ENCODE measurements around the gene FGF2.

FGF2 gene

DNA sequence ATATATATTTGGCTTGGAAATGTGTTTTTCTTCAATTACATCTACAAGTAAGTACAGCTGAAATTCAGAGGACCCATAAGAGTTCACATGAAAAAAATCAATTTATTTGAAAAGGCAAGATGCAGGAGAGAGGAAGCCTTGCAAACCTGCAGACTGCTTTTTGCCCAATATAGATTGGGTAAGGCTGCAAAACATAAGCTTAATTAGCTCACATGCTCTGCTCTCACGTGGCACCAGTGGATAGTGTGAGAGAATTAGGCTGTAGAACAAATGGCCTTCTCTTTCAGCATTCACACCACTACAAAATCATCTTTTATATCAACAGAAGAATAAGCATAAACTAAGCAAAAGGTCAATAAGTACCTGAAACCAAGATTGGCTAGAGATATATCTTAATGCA lies 69.6 kb downstream of the FGF2 start:
- no peak for DNase-seq

DNA sequence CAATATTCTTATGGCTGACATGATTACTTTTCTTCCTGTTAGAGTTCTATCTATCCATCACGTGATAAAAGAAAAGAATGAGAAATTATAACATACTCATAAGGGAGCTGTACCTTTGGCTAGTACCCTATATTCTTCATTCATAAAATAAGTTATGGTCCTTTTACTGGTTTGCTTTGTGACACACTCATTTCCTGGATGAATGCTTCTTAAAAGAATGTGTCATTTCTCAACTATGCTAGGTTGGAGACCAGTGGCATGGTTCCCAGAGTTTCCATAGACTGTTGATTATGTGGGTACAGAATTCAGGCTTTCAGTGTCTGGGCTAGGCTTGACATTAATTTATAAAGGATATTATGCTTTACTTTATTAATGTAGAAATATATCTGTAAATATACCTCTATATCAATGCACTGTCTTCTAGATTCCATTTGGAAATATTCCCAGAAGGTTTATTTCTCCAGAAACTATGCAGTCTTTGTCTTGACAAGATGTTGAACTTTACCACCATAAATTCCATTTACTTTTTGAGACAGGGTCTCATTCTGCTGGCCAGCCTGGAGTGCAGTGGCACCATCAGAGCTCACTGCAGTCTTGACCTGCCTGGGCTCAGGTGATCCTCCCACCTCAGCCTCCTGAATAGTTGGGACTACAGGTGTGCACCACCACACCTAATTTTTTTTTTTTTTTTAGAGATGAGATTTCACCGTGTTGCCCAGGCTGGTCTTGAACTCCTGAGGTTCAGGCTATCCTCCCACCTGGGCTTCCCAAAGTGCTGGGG lies 71.9 kb downstream of the FGF2 start:
- no peak for DNase-seq

DNA sequence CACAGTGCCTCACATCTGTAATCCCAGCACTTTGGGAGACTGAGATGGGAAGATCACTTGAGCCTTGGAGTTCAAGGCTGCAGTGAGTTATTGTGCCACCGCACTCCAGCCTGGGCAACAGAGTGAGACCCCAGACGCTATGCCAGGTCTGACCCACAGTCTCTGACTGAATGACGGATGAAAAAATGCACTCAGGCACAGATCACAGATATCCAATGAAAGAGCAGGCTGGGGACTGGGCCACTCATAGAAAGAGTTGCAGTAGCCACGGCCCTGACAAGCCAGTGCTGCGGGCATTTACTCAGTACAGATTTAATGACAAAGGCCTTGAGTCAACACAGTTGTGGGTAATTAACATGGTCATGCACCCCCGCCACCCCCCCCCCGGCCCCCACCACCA lies 73.1 kb downstream of the FGF2 start:
- DNase-seq: no peak

DNA sequence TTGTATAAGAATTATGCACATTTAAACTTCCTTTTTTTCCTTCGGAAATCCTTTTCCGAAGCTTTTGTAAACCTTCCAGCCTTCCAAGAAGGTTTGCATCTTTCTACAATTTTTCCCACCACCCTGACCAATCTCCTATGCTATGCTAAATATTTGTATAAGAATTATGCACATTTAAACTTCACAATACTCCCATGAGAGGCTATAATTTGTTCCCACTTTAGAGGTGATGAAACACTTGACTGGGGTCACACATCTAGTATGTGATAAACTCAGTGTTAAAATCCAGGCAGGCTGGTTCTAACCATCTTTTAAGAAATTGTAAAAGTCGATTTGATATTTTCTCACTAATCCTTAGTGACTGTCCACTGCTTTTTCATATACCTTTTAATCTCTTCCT lies 73.7 kb downstream of the FGF2 start:
- no peak for DNase-seq

DNA sequence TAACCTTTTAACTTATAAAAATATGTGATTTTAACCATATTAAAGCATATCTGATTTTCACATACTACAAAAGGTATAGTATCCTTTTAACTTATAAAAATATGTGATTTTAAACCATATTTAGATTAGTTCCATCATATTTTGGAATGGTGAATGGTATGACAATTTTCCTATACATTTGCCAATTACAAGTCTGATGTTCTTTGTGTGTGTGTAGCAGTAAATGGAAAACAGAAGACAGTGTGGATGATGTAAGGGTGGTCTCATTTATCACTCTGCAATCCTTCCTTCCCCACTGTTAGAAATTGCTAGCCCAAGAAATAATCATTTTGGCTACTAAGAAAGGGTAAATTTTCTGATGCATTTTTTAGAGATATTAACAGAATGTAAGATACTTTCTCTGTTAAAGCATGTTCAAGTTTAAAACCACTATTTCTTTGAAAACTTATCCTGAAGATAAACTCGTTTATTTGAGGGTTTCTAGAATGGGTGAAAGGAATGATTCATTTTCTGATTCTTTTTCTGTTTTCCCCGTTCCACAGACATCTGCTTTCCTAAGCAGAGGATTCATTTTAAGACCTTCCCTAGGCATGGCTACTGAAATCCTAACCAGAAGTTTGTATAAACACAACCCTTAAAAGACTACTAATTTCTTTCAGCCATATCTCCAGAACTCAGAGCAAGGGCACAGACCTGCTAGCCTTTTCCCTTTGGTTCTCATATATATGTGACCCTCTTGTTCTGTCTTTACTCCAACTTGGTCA lies 74.8 kb downstream of the FGF2 start:
- no peak for DNase-seq

- DNase-seq: no peak
Observed at GRCh38 chr4:122903766-122904288, 77.2 kb downstream of the FGF2 start.

DNA sequence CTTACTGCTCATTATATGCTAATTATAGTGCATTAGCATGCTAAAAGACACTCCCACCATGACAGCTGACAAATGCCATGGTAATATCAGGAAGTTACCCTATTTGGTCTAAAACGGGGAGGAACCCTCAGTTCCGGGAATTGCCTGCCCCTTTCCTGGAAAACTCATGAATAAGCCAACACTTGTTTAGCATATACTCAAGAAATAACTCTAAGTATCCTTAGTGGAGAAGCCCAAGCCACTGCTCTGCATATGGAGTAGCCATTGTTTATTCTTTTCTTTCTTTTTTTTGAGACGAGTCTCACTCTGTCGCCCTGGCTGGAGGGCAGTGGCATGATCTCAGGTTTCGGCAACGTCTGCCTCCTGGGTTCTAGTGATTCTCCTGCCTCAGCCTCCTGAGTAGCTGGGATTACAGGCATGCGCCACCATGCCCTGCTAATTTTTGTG lies 80.3 kb downstream of the FGF2 start:
- no peak for DNase-seq

DNA sequence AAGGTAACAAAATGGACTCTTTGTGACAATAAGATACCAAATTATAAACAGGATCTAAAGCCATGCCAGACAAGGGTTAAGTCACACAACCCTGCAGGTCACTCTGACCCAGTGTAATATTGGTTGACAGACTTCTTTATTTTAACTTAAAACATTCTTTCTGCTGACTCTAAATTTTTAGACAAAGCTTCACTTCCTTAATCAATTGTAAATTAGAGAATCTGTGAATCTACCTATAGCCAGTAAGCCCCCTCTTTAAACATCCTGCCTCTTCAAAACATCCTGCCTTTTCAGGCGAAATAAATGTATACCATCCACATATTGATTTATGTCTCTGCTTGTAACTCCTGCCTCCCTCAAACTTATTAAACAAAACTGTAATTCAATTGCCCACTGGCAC lies 81.6 kb downstream of the FGF2 start:
- DNase-seq: no peak

- no peak for DNase-seq
Observed at GRCh38 chr4:122909683-122910082, 83.1 kb downstream of the FGF2 start.

DNA sequence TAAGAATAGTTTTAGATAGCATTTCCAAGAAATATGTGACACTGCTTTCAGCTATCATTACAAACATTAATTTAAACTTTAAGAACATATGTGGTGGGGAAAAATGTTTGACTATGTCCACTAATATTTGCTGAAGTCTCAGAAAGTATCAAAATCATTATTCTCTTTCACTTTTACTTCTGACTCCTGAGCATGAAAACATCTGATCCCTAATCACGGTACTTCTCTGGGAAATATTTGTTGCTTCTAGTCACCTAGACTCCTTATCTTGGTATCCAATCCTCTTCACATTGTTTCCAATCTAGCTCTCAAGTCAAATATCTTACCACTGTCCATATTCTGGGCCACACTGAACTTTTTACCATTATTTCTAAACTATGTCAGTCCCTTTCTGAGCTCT lies 85.0 kb downstream of the FGF2 start:
- no peak for DNase-seq

DNA sequence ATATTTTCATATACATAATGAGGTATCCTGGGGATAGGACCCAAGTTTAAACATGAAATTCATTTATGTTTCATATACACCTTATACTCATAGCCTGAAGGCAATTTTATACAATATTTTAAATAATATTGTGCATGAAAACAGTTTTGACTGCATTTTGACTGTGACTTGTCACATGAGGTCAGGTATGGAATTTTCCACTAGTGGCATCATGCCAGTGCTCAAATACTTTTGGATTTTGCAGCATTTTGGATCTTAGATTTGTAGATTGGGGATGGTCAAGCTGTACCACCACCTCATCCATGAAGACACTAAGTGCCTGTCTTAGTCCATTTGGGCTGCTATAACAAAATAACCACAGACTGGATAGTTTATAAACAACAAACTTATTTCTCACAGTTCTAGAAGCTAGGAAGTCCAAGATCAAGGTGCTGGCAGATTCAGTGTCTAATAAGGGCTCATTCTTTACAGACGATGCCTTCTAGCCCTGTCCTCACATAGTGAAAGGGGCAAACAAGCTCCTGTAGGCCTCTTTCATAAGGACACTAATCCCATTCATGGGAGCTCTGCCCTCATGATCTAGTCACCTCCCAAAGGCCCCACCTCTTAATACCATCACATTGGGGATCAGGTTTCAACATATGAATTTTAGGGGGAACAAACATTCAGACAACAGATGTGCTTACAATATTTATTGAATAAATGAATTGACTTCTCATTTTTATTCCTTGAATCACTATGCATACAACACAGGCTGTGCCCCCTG lies 86.4 kb downstream of the FGF2 start:
- DNase-seq: no peak

DNA sequence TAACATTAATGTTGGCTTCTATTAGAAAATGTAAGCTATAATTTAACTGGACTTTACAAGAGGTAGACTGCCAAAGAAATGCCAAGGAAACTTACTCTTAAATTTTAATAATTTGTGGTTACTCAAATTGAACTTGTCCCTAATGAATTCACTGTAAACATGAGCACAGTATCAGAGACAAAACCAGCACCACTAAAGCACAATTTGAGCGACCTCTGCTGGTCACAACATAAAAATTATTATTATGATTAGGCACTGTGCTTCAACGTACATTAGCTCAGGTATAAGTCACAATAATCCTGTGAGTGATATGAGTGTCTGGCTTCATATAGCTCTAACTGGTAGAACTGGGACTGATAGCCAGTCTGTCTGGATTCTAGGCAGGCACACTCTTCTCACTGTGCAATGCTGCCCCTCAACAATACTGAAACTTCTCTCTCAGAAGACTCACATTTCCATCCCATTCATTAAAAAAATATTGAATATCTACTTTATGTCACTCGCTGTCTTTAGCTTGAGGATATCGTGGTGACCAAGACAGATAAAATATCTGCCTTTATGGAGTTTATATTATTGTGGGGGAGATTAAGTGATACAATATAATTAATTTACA lies 87.8 kb downstream of the FGF2 start:
- DNase-seq: no peak

GRCh38 chr4:122914938-122915337 lies 88.3 kb downstream of the FGF2 start:
- DNase-seq: no peak

DNA sequence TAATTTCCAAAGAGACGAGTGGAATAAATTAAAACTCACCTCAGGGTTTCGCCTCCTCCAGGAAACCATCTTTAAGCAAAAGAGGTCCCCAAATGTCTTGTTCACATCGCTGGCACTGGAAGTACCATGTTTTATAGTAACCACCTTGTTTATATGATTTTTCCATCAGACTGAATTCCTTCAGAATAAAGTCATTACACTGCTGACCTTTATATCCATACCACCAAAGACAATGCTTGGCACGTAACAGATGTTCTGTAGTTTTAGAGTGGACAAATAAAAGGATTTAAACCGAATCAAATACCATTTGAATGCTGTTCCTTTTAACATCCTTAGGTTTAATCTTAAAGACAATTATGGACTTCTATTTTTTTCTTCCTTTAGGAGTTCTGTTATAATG lies 91.1 kb downstream of the FGF2 start:
- DNase-seq: no peak

DNA sequence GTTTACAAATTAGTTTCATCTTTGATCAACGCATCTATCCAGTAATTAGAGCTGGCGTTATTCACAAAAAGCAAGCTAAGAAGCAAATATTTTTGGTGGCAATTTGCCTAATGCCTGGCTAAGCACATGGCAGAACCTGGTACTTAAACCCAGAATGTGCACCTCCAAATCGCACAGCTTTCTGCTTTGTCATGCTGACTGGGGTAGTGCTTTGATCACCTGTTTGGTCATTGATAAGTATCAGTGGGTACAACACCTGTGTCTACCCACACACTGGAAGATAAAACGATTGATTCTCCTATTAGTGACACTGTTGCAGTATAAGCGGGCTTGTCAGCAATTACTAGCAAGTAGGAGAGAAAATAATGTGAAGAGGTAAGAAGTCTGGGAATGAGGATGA lies 93.8 kb downstream of the FGF2 start:
- no peak for DNase-seq

GRCh38 chr4:122921300-122921699 lies 94.7 kb downstream of the FGF2 start:
- no peak for DNase-seq

DNA sequence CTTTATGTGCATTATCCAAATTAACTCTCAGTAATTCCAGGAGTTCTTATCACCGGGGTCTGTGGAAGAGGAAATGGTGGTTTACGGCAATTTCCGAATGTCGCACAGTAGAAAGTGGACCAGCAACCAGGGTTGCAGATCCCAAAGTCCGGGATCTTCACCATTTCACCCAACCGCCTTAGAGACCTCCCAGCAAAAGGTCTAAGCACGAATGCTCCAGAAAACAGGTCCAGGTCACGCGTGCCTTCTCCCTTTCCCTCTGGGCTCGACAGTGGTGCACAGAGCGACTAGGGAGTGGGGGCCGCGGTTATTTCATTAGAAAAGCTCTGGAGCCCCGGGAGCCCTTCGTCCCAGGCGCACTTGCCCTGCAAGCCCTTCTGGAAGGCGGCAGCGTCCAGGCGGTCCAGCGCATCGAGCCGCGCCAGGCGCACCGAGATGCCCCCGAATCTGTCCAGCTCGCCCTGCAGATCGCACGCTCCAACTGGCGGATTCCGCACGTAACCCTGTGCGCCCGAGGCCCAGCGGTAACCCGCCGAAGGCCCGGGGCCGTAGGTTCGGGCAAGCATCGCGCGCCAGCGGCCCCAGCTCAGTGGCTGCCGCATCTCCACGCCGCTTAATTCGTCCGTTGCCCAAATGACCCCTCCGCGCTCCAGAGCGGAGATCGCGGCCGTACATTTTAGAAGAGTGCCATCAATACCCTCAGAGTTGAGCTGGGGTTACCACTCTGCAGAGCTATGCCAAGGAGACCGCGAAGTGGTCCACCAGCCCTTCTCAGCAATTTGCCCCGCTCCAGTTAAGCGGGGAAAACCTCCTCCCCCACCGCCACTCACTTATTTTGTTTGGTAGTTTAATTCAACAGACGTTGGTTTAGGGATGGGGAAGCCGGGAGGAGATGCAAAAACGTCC lies 95.6 kb downstream of the FGF2 start, which contains the start of gene NUDT6:
TSS of gene NUDT6 (minus strand) at position 627 of the 906 bp plus-strand sequence. CDS start at position 602, 25 bp downstream.
- peak in 1 of 2 donors; percentile 34 for DNase-seq

GRCh38 chr4:122922877-122923511 lies 96.4 kb downstream of the FGF2 start:
- DNase-seq: peak; percentile 76 to 78

DNA sequence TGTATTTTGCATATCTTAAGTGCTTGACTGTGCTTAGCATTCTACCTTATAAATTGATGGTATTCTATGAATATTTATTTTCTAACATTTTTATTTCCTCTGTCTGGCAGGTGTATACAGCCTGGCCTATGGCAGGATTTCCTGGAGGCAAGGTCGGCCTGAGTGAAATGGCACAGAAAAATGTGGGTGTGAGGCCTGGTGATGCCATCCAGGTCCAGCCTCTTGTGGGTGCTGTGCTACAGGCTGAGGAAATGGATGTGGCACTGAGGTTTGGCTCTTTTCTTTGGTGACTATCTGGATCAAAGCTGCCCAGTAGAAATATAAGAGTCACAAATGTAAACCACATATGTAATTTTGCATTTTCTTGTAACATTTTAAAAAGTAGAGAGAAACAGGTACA lies 102.3 kb downstream of the FGF2 start:
- no peak for DNase-seq

DNA sequence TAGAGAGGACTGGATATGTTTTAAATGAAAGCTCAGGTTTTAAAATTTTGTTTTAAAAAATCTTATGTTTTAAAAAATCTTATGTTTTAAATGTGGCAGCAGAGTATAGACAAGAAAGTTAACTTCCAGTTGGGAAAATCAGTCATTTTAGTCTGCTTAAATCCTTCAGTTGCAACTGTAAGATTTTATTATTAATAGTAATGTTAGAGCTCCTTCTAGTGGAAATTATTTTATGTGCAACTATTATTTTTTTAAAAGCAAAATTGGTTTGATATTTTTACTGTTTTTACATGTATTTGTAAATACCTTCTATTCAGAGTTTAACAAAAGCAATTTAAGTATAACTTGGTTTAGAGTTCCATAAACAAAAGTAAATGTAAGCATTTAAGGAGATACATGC lies 104.2 kb downstream of the FGF2 start:
- no peak for DNase-seq

DNA sequence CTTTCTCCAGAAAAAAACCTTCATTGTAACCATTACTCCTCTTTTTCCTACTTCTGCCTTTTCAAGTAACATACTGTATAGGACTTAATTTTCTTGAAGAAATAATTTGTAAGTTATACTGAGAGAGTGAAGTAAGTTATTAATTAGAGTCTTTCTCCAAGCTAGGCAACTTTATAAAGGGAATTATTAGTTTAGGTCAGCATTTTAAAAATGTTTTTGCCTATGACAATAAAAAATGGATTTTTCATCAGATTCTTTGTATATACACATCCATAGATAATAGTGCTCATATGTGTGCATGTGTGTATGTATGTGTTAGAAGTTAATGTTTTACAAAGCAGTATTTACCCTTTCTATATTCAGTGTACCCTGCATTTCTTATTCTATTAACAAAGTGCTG lies 106.1 kb downstream of the FGF2 start:
- DNase-seq: no peak
